ENCODE measurements around the gene FAT2.
A peak's percentile ranks its signal among the peaks of the same experiment; 100 is the strongest.

GRCh38 chr5:151569132-151570046, 21.7 kb downstream of the FAT2 start:
- TF ChIP-seq BCL11A (IDR thresholded peaks at IDR 0.05; ENCODE audit: low read depth, low read length) (no peak), ETV6 (conservative IDR thresholded peaks at IDR 0.05 in 1 of 2, IDR thresholded peaks at IDR 0.05 in 1 of 2; ENCODE audit: borderline replicate concordance in 1 of 2, low read depth in 1 of 2) (no peak), POLR2AphosphoS5 (IDR thresholded peaks at IDR 0.05; ENCODE audit: low read length) (no peak), TBL1XR1 (IDR thresholded peaks at IDR 0.05; ENCODE audit: low read depth, low read length) (no peak), CTCF (IDR thresholded peaks at IDR 0.05 in 2 of 3, conservative IDR thresholded peaks at IDR 0.05 in 1 of 3; ENCODE audit: control insufficient read depth in 2 of 3, extremely low read depth in 1 of 3, insufficient read depth in 1 of 3, low read depth in 3 of 3, low read length in 3 of 3) (no peak), ESRRA (IDR thresholded peaks at IDR 0.05; ENCODE audit: low read length) (no peak), EZH2 (IDR thresholded peaks at IDR 0.05; ENCODE audit: borderline replicate concordance, control insufficient read depth, low read depth, low read length) (no peak), HDGF (IDR thresholded peaks at IDR 0.05) (0 out of 2 replicates have a peak, but pooled peaks have one; percentile 22), NFIC (IDR thresholded peaks at IDR 0.05; ENCODE audit: low read depth, low read length) (no peak), SP1 (IDR thresholded peaks at IDR 0.05; ENCODE audit: low read depth, low read length) (no peak)
